ENCODE data around the gene MED26. TPM values are rescaled to one million over a fixed set of nuclear protein-coding genes. Genes with fewer than 3 reads are reported as not detected.

The MED26 gene
- total and polyA plus RNA-seq, 10 of the 15 experiments (the other 5 are each of a cell fraction or from before 2014, with no cell fraction given) = 1.1 to 21.4 (median 9.7) TPM

DNA sequence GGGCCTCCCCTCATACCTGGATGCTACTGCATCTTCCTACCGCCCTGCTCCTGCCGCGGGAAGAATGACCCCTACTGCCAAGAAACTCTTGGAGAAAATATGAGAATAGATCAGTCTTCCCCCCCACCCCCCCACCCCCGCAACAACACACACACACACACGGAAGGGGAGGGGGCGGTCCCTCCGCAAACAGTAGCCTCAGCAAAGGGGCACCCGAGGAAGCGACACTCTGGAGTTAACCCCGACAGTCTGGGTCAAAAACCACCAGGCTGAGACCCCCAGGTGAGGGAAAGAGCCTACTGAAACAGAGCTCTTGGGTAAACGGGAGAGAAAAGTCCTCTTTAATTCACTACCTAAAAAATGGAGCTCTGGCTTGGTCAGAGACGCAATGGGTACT lies 1.2 kb downstream of the MED26 start:
- no peak overlapping the region for H2AFZ ChIP-seq (ENCODE audit: control insufficient read depth, low read depth, low read length)

DNA sequence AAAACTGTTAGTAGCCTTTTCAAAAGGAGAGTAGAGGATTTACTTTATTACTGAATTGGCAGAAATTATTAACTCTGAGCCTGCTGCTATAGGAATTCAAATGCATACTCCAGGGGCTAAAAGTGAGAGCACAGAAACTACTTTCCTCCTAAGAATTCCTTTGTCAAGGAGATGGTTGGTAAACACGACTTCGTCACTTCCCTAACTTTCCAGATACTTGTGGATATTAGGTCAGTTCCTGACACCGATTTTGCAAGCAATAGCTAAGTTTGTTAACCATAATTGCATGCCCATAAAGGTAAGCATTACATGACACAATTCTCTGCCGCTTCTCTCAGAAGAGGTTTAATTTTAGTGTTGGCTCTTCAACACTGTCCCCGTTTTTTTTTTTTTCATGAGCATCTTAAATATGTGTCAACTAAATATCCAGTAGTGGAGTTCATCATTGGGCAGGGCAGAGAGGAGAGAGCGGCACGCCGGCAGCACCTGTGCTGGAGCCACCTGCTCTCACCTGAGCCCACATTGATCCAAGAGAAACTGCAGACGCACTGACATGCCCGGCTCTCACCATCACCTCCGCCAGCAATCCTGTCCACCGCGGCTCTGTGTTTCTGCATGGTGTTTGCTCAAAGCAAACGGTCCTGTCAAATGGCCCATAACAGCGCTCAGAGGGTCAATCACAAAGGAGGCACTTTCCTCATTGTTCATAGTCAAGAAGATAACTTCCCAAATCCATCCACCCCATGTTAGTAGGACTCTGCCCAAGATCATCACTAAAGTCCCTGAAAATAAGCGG lies 2.6 kb downstream of the MED26 start:
- no peaks in the 10 kb centered on the region for H3K27me3 ChIP-seq (replicated peaks in 1 of 2; ENCODE audit: control insufficient read depth in 2 of 2, insufficient read depth in 2 of 2, low read length in 1 of 2)
- no peak overlapping the region for H3K27ac ChIP-seq (ENCODE audit: control insufficient read depth, insufficient read depth)
- H3K9ac ChIP-seq (ENCODE audit: control insufficient read depth, insufficient read depth, low read length) = no peak overlapping the region; the same call in 1 of the 2 replicates
- 86% methylated on average over 16 of the region's 16 CpGs for WGBS (ENCODE audit: insufficient coverage, insufficient replicate concordance, low lambda C conversion rate, missing lambda C conversion rate)
- ChIA-PET CTCF (interaction anchor here (0.9 to 9.0 kb wide), 13 partner anchors 11 to 96 kb away, joined by 3 to 83 read pairs (median 6); partner anchors contain the start of gene TMEM38A), RAD21 (ENCODE audit: unreplicated experiment) (interaction anchor here (0.6 to 9.0 kb wide), 7 partner anchors 15 to 42 kb away, joined by 3 to 169 read pairs (median 3); no protein-coding TSS in a partner anchor), POLR2A (interaction anchor here (0.7 to 10.3 kb wide), 8 partner anchors 10 to 52 kb away, joined by 3 to 220 read pairs (median 4); partner anchors contain the start of gene TMEM38A), SMC1A (ENCODE audit: uncharacterized antibody, unreplicated experiment) (interaction anchor here (1.0 to 10.1 kb wide), 7 partner anchors 12 to 52 kb away, joined by 3 to 164 read pairs (median 9); no protein-coding TSS in a partner anchor)
- H3K4me1 ChIP-seq (ENCODE audit: control insufficient read depth, insufficient read depth, low read length) = peaks cover 18% of the 10 kb centered on the region
- peak overlapping the region; percentile 24; the same call in 1 of the 2 replicates for H3K4me2 ChIP-seq (ENCODE audit: control insufficient read depth, insufficient read depth)
- H3K36me3 ChIP-seq (ENCODE audit: control insufficient read depth in 2 of 2, insufficient read depth in 2 of 2, low read length in 1 of 2) = peaks cover 4 to 17% of the 10 kb centered on the region in 2 experiments; a peak in 2 of 4 replicates
- intact Hi-C loops (cut with micrococcal nuclease; ENCODE audit: unreplicated experiment) = loop anchor here (5.0 kb wide), 1 partner anchor 37 kb away; the partner anchor contains the start of genes SMIM7 and TMEM38A
- BruUV-seq (replicated peaks) = no TSS peak
- FAIRE-seq (no peak), DNase-seq (ENCODE audit: low read depth, low spot score) (no peak), ATAC-seq (no peak)
- no peak overlapping the region for H2AFZ ChIP-seq (ENCODE audit: control insufficient read depth, low read depth, low read length)
- TF ChIP-seq, protein P1, sequence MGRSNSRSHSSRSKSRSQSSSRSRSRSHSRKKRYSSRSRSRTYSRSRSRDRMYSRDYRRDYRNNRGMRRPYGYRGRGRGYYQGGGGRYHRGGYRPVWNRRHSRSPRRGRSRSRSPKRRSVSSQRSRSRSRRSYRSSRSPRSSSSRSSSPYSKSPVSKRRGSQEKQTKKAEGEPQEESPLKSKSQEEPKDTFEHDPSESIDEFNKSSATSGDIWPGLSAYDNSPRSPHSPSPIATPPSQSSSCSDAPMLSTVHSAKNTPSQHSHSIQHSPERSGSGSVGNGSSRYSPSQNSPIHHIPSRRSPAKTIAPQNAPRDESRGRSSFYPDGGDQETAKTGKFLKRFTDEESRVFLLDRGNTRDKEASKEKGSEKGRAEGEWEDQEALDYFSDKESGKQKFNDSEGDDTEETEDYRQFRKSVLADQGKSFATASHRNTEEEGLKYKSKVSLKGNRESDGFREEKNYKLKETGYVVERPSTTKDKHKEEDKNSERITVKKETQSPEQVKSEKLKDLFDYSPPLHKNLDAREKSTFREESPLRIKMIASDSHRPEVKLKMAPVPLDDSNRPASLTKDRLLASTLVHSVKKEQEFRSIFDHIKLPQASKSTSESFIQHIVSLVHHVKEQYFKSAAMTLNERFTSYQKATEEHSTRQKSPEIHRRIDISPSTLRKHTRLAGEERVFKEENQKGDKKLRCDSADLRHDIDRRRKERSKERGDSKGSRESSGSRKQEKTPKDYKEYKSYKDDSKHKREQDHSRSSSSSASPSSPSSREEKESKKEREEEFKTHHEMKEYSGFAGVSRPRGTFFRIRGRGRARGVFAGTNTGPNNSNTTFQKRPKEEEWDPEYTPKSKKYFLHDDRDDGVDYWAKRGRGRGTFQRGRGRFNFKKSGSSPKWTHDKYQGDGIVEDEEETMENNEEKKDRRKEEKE (IDR thresholded peaks at IDR 0.05) = no peak
- no peak for TF ChIP-seq NR2C1 (IDR thresholded peaks at IDR 0.05)
- TF ChIP-seq, protein P2, sequence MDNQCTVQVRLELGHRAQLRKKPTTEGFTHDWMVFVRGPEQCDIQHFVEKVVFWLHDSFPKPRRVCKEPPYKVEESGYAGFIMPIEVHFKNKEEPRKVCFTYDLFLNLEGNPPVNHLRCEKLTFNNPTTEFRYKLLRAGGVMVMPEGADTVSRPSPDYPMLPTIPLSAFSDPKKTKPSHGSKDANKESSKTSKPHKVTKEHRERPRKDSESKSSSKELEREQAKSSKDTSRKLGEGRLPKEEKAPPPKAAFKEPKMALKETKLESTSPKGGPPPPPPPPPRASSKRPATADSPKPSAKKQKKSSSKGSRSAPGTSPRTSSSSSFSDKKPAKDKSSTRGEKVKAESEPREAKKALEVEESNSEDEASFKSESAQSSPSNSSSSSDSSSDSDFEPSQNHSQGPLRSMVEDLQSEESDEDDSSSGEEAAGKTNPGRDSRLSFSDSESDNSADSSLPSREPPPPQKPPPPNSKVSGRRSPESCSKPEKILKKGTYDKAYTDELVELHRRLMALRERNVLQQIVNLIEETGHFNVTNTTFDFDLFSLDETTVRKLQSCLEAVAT (IDR thresholded peaks at IDR 0.05) = 0 out of 2 replicates have a peak, but pooled peaks have one; percentile 13
- no peaks in the 10 kb centered on the region for H3K9me3 ChIP-seq (replicated peaks; ENCODE audit: control insufficient read depth, insufficient read depth, low read length)
- H4K20me1 ChIP-seq (ENCODE audit: control insufficient read depth, insufficient read depth) = peaks cover 4% of the 10 kb centered on the region; the same call in 1 of the 2 replicates
- H3K79me2 ChIP-seq (ENCODE audit: control insufficient read depth, insufficient read depth, low read length) = peaks cover 85% of the 10 kb centered on the region
- in situ Hi-C loops (cut with MboI) = loop anchor here (5.0 kb wide), 1 partner anchor 38 kb away; no protein-coding TSS in a partner anchor
- peak overlapping the region; percentile 94; the same call in 1 of the 2 replicates for H3K4me3 ChIP-seq

More for the DNA sequence above, 1.2 kb downstream of the MED26 start:
- no TSS peak for BruUV-seq (replicated peaks)
- Histone ChIP-seq H3K27ac (ENCODE audit: control insufficient read depth, insufficient read depth) (peak overlapping the region; percentile 66), H3K4me1 (ENCODE audit: control insufficient read depth, insufficient read depth, low read length) (peaks cover 18% of the 10 kb centered on the region), H3K36me3 (ENCODE audit: control insufficient read depth in 2 of 2, insufficient read depth in 2 of 2, low read length in 1 of 2) (peaks cover 6 to 12% of the 10 kb centered on the region in 2 experiments; a peak in 2 of 4 replicates), H3K4me3 (peak overlapping the region; percentile 94), H4K20me1 (ENCODE audit: control insufficient read depth, insufficient read depth) (no peaks in the 10 kb centered on the region; the same call in 1 of the 2 replicates), H3K4me2 (ENCODE audit: control insufficient read depth, insufficient read depth) (peak overlapping the region; percentile 77), H3K9ac (ENCODE audit: control insufficient read depth, insufficient read depth, low read length) (peak overlapping the region; percentile 82), H3K79me2 (ENCODE audit: control insufficient read depth, insufficient read depth, low read length) (peaks cover 74% of the 10 kb centered on the region), H3K9me3 (replicated peaks; ENCODE audit: control insufficient read depth, insufficient read depth, low read length) (no peaks in the 10 kb centered on the region; the same call in 2 of the 3 replicates), H3K27me3 (replicated peaks in 1 of 2; ENCODE audit: control insufficient read depth in 2 of 2, insufficient read depth in 2 of 2, low read length in 1 of 2) (no peaks in the 10 kb centered on the region)
- 0% methylated on average over 12 of the region's 12 CpGs for WGBS (ENCODE audit: insufficient coverage, insufficient replicate concordance, low lambda C conversion rate, missing lambda C conversion rate)
- intact Hi-C loops (cut with micrococcal nuclease; ENCODE audit: unreplicated experiment) = loop anchor here (5.0 kb wide), 1 partner anchor 36 kb away; the partner anchor contains the start of genes SMIM7 and TMEM38A
- POLR2A ChIA-PET = interaction anchor here (0.6 to 10.3 kb wide), 8 partner anchors 9 to 543 kb away, joined by 3 to 220 read pairs (median 4); partner anchors contain the start of genes SMIM7 and TMEM38A
- ATAC-seq = no peak
- RAD21 ChIA-PET (ENCODE audit: unreplicated experiment) = interaction anchor here (1.0 to 9.0 kb wide), 3 partner anchors 9 to 83 kb away, joined by 4 to 169 read pairs (median 5); no protein-coding TSS in a partner anchor
- CTCF ChIA-PET = interaction anchor here (1.0 to 9.0 kb wide), 3 partner anchors 39 to 274 kb away, joined by 3 to 83 read pairs (median 4); no protein-coding TSS in a partner anchor
- SMC1A ChIA-PET (ENCODE audit: uncharacterized antibody, unreplicated experiment) = interaction anchor here (1.1 to 10.1 kb wide), 5 partner anchors 9 to 53 kb away, joined by 4 to 164 read pairs (median 9); no protein-coding TSS in a partner anchor
- TF ChIP-seq NRF1 (conservative IDR thresholded peaks at IDR 0.05; ENCODE audit: low read depth, low read length) (no peak), EGR1 (IDR thresholded peaks at IDR 0.05; ENCODE audit: borderline replicate concordance in 1 of 2, low read depth in 2 of 2, low read length in 2 of 2) (peak in 1 of 2 experiments; percentile 62; a peak in 2 of 3 replicates)
- FAIRE-seq = no peak
- DNase-seq (ENCODE audit: low read depth, low spot score) = no peak
- in situ Hi-C loops (cut with MboI) = loop anchor here (5.0 kb wide), 1 partner anchor 39 kb away; no protein-coding TSS in a partner anchor

All from GM12878 (cell line).